GM12878 (cell line): Measurements from ENCODE around the gene GUCA1A. TPM values are rescaled to one million over a fixed set of nuclear protein-coding genes. Genes with fewer than 3 reads are reported as not detected.
A peak's percentile ranks its signal among the peaks of the same experiment; 100 is the strongest.

Experiments
- ATAC-seq: fragments of 200-7000 bp; cut with Tn5 transposase; 3 replicates; pipeline ENCODE4 v1.9.1; 2020; ENCODE audit warnings: mild to moderate bottlenecking, moderate library complexity
- BruUV-seq: library from RNA; stranded (reverse); fragments of 400-500 nt; replicated peaks from 2 replicates; lab custom pipeline; 2021; lab: Mats Ljungman, UMichigan
- CTCF ChIA-PET: fragments of 300-600 bp; sonication (Branson Sonifier 250); formaldehyde crosslinking; extraction: SDS; loops from one replicate; lab custom pipeline; 2021; ENCODE audit warnings: inconsistent platforms; lab: Yijun Ruan, JAX
- POLR2A ChIA-PET: fragments of 350-600 bp; formaldehyde crosslinking; extraction: SDS; loops from one replicate; lab custom pipeline; 2021; ENCODE audit warnings: inconsistent platforms; lab: Charles Lee
- RAD21 ChIA-PET: fragments of 300-600 bp; sonication (Branson Sonifier 250); formaldehyde crosslinking; loops from one replicate; lab custom pipeline; 2023; ENCODE audit warnings: antibody characterized with exemption; ENCODE audit not compliant: unreplicated experiment; lab: Charles Lee
- SMC1A ChIA-PET: fragments of 300-600 bp; sonication (Branson Sonifier 250); formaldehyde crosslinking; loops from one replicate; lab custom pipeline; 2023; ENCODE audit not compliant: unreplicated experiment, uncharacterized antibody; lab: Charles Lee
- DNase-seq: peaks from one replicate; pipeline ENCODE4 v3.0.0-alpha.2; 2011; ENCODE audit warnings: low read depth, low spot score
- FAIRE-seq: peaks from 3 replicates; lab custom pipeline; 2011; peaks lifted over from hg19 to GRCh38; lab: Jason Lieb, UNC
- H2AFZ ChIP-seq: 2 replicates; pipeline ENCODE4 v1.6.0; 2011; ENCODE audit warnings: low read depth, low read length, control low read depth; ENCODE audit not compliant: control insufficient read depth
- H3K27ac ChIP-seq: 2 replicates; pipeline ENCODE4 v1.5.1; 2011; ENCODE audit warnings: control low read depth; ENCODE audit not compliant: control insufficient read depth, insufficient read depth
- H3K27me3 ChIP-seq, 2 experiments: replicated peaks in 1 of 2; 2 replicates each; pipeline versions ENCODE4 v1.6.0 to v1.6.1; 2011; ENCODE audit warnings: low read length in 1 of 2; ENCODE audit not compliant: control insufficient read depth in 2 of 2, insufficient read depth in 2 of 2
- H3K36me3 ChIP-seq, 2 experiments: 2 replicates each; pipeline ENCODE4 v1.5.1; 2011; ENCODE audit warnings: low read length in 1 of 2; ENCODE audit not compliant: control insufficient read depth in 2 of 2, insufficient read depth in 2 of 2
- H3K4me1 ChIP-seq: 2 replicates; pipeline ENCODE4 v1.6.1; 2011; ENCODE audit warnings: mild to moderate bottlenecking, low read length, moderate library complexity, mixed read lengths; ENCODE audit not compliant: control insufficient read depth, insufficient read depth
- H3K4me2 ChIP-seq: 2 replicates; pipeline ENCODE4 v1.6.0; 2011; ENCODE audit warnings: control low read depth; ENCODE audit not compliant: control insufficient read depth, insufficient read depth
- H3K4me3 ChIP-seq: fragments of 200-600 bp; sonication (generic); 2 replicates; pipeline ENCODE4 v1.5.1; 2016
- H3K79me2 ChIP-seq: 2 replicates; pipeline ENCODE4 v1.6.0; 2011; ENCODE audit warnings: low read length; ENCODE audit not compliant: control insufficient read depth, insufficient read depth
- H3K9ac ChIP-seq: 2 replicates; pipeline ENCODE4 v1.8.0; 2011; ENCODE audit warnings: low read length, control low read depth, mixed read lengths; ENCODE audit not compliant: control insufficient read depth, insufficient read depth
- H3K9me3 ChIP-seq: replicated peaks from 3 replicates; pipeline ENCODE4 v1.5.1; 2011; ENCODE audit warnings: mild to moderate bottlenecking, low read length; ENCODE audit not compliant: control insufficient read depth, insufficient read depth
- H4K20me1 ChIP-seq: 2 replicates; pipeline ENCODE4 v1.6.0; 2011; ENCODE audit not compliant: control insufficient read depth, insufficient read depth
- ASH2L ChIP-seq: fragments of 300-600, 200-600 bp; sonication (generic); IDR thresholded peaks from 2 replicates; pipeline ENCODE4 v1.6.1; 2017; ENCODE audit warnings: low read depth, mild to moderate bottlenecking, borderline replicate concordance
- ATF3 ChIP-seq: IDR thresholded peaks from 2 replicates; pipeline ENCODE4 v1.6.1; 2011; ENCODE audit warnings: low read depth, mild to moderate bottlenecking, low read length, moderate library complexity, borderline replicate concordance; ENCODE audit errors: extremely low read depth
- BRCA1 ChIP-seq: IDR thresholded peaks from 2 replicates; pipeline ENCODE4 v1.6.1; 2011; ENCODE audit warnings: low read depth, low read length, improper control_type of control experiment
- CREB1 ChIP-seq: IDR thresholded peaks from 2 replicates; pipeline ENCODE4 v1.6.1; 2012; ENCODE audit warnings: low read depth, mild to moderate bottlenecking, inconsistent platforms
- EZH2 ChIP-seq: IDR thresholded peaks from 2 replicates; pipeline ENCODE4 v1.6.1; 2012; ENCODE audit warnings: low read depth, mild to moderate bottlenecking, control low read depth, inconsistent platforms, low read length, borderline replicate concordance; ENCODE audit not compliant: control insufficient read depth
- FOS ChIP-seq: IDR thresholded peaks from 3 replicates; pipeline ENCODE4 v1.6.1; 2011; ENCODE audit warnings: borderline replicate concordance; ENCODE audit not compliant: insufficient read length; ENCODE audit errors: extremely low read depth
- FOXK2 ChIP-seq: fragments of 450-650 bp; IDR thresholded peaks from 2 replicates; pipeline ENCODE4 v1.6.1; 2017; ENCODE audit warnings: mild to moderate bottlenecking, moderate library complexity
- IKZF1 ChIP-seq: fragments of 450-650 bp; conservative IDR thresholded peaks from 2 replicates; pipeline ENCODE4 v1.6.1; 2017; ENCODE audit warnings: antibody characterized with exemption, mild to moderate bottlenecking
- IKZF2 ChIP-seq, 2 experiments: fragments of 450-650 bp; IDR thresholded peaks; 2 replicates each; pipeline ENCODE4 v1.6.1; 2017; ENCODE audit warnings: mild to moderate bottlenecking in 2 of 2, moderate library complexity in 2 of 2
- JUNB ChIP-seq: IDR thresholded peaks from 2 replicates; pipeline ENCODE4 v1.6.1; 2016; ENCODE audit warnings: antibody characterized with exemption, mild to moderate bottlenecking
- MEF2A ChIP-seq: IDR thresholded peaks from 2 replicates; pipeline ENCODE4 v1.6.1; 2011; ENCODE audit warnings: low read depth, mild to moderate bottlenecking, low read length, moderate library complexity; ENCODE audit not compliant: insufficient read depth
- MXI1 ChIP-seq: fragments of 150-350 bp; IDR thresholded peaks from 2 replicates; pipeline ENCODE4 v1.6.1; 2011; ENCODE audit warnings: low read depth, mild to moderate bottlenecking, inconsistent platforms, low read length, improper control_type of control experiment
- RCOR1 ChIP-seq: conservative IDR thresholded peaks from 2 replicates; pipeline ENCODE4 v1.6.1; 2012; ENCODE audit warnings: low read depth, low read length, improper control_type of control experiment
- RELA ChIP-seq: fragments of 450-650 bp; IDR thresholded peaks from 2 replicates; pipeline ENCODE4 v1.8.0; 2014; ENCODE audit warnings: borderline replicate concordance; ENCODE audit not compliant: partially characterized antibody
- SIN3A ChIP-seq: IDR thresholded peaks from 2 replicates; pipeline ENCODE4 v1.6.1; 2012; ENCODE audit warnings: low read depth, low read length, improper control_type of control experiment
- STAT1 ChIP-seq: fragments of 450-650 bp; conservative IDR thresholded peaks from 2 replicates; pipeline ENCODE4 v1.6.1; 2014; ENCODE audit warnings: antibody characterized with exemption, mild to moderate bottlenecking
- SUZ12 ChIP-seq: fragments of 200-600 bp; sonication (generic); IDR thresholded peaks from one replicate; pipeline ENCODE4 v1.6.1; 2018; ENCODE audit warnings: antibody characterized with exemption, mild to moderate bottlenecking; ENCODE audit not compliant: unreplicated experiment
- TCF3 ChIP-seq: IDR thresholded peaks from 2 replicates; pipeline ENCODE4 v1.6.1; 2012; ENCODE audit warnings: low read depth, mild to moderate bottlenecking, low read length, borderline replicate concordance; ENCODE audit not compliant: insufficient read depth
- ZNF274 ChIP-seq: IDR thresholded peaks from one replicate; pipeline ENCODE4 v1.8.0; 2011; ENCODE audit not compliant: insufficient read length, insufficient read depth
- ZNF384 ChIP-seq: IDR thresholded peaks from 2 replicates; pipeline ENCODE4 v1.6.1; 2012; ENCODE audit warnings: low read depth, mild to moderate bottlenecking, low read length, improper control_type of control experiment, borderline replicate concordance
- ZSCAN29 ChIP-seq: fragments of 450-650 bp; IDR thresholded peaks from 2 replicates; pipeline ENCODE4 v1.6.1; 2017; ENCODE audit warnings: mild to moderate bottlenecking, moderate library complexity
- WGBS: methylation state at CpG from one replicate; pipeline ENCODE4 v1.1.6; 2016; ENCODE audit warnings: low lambda C conversion rate; ENCODE audit not compliant: insufficient replicate concordance, insufficient coverage; ENCODE audit errors: missing lambda C conversion rate; 5-methylcytosine and 5-hydroxymethylcytosine counted together
- in situ Hi-C: fragments of 300-500 bp; cut with MboI; formaldehyde crosslinking; loops from 9 replicates; pipeline ENCODE4 v1.14.3; 2018; ENCODE audit warnings: mixed read lengths
- intact Hi-C: fragments of 100-400 bp; cut with micrococcal nuclease; formaldehyde crosslinking; loops from one replicate; pipeline ENCODE4 v1.14.2; 2022; ENCODE audit not compliant: unreplicated experiment
- polyA plus RNA-seq, 11 experiments: library from polyadenylated mRNA; depleted of rRNA in 4 of 11; unstranded in 6 of 11; stranded (reverse) in 5 of 11; fragments of >200 nt; fragmentation: Nextera tagmentation in 4 of 11; fragmentation: Illumina TruSeq in 1 of 11; extraction: Ambion mirVana in 4 of 11; extraction: Trizol in 1 of 11; gene quantifications; 1 replicate in 1 of 11; 2 replicates in 10 of 11; pipeline versions ENCODE4 v1.2.1 to v1.2.3, GENCODE V29; 2011 to 2016; ENCODE audit warnings: inconsistent platforms in 2 of 11, missing spikeins in 2 of 11, low read depth in 1 of 11
- total RNA-seq, 4 experiments: library from RNA; depleted of rRNA in 3 of 4; stranded (reverse); fragments of >200 nt in 3 of 4; fragmentation: Illumina TruSeq in 1 of 4; extraction: Trizol in 1 of 4; gene quantifications; 2 replicates each; pipeline versions ENCODE4 v1.2.1 to v1.2.3, GENCODE V29; 2013 to 2021
- TF ChIP-seq, protein P1 (sequence below): IDR thresholded peaks from 2 replicates; pipeline ENCODE4 v1.6.1; 2012; ENCODE audit warnings: improper control_type of control experiment, low read depth, low read length; ENCODE audit not compliant: insufficient replicate concordance

Gene GUCA1A
- total and polyA plus RNA-seq, 10 of the 15 experiments (the other 5 are each of a cell fraction or from before 2014, with no cell fraction given), result not detected

GRCh38 chr6:42220807-42221206 lies 47.6 kb downstream of the GUCA1A start:
- Histone ChIP-seq H3K27me3 (no peaks in the 10 kb centered on the region), H3K9me3 (no peaks in the 10 kb centered on the region), H3K4me1 (peaks cover 3% of the 10 kb centered on the region; the same call in 1 of the 2 replicates), H3K27ac (no peak overlapping the region), H3K4me3 (no peak overlapping the region), H3K9ac (no peak overlapping the region), H4K20me1 (no peaks in the 10 kb centered on the region), H3K36me3 (no peaks in the 10 kb centered on the region), H3K79me2 (peaks cover 12% of the 10 kb centered on the region), H2AFZ (no peak overlapping the region), H3K4me2 (no peak overlapping the region)
- no TSS peak for BruUV-seq
- intact Hi-C loops (no loop called here), in situ Hi-C loops (no loop called here)
- RAD21 ChIA-PET, result no interaction called here
- ATAC-seq (no peak), FAIRE-seq (no peak)
- WGBS, result 17% methylated on average over 6 of the region's 6 CpGs
- CTCF ChIA-PET, result interaction anchor here (0.8 kb wide), 1 partner anchor 327 kb away, joined by 3 read pairs; no protein-coding TSS in a partner anchor
- POLR2A ChIA-PET, result no interaction called here
- TF ChIP-seq IKZF2 (IDR thresholded peaks at IDR 0.05), result peak in 1 of 2 experiments; percentile 35; a peak in 1 of 4 replicates
- TF ChIP-seq ASH2L, result no peak
- TF ChIP-seq BRCA1, result no peak
- TF ChIP-seq IKZF1, result peak; percentile 47; the same call in 1 of the 2 replicates
- TF ChIP-seq FOXK2, result no peak
- no peak for TF ChIP-seq JUNB
- TF ChIP-seq MEF2A, result no peak
- TF ChIP-seq SIN3A, result no peak
- no peak for TF ChIP-seq FOS
- no peak for TF ChIP-seq SUZ12
- TF ChIP-seq MXI1, result no peak
- no peak for TF ChIP-seq EZH2
- TF ChIP-seq RCOR1, result no peak
- TF ChIP-seq CREB1, result no peak
- TF ChIP-seq ATF3, result no peak
- TF ChIP-seq, protein P1, sequence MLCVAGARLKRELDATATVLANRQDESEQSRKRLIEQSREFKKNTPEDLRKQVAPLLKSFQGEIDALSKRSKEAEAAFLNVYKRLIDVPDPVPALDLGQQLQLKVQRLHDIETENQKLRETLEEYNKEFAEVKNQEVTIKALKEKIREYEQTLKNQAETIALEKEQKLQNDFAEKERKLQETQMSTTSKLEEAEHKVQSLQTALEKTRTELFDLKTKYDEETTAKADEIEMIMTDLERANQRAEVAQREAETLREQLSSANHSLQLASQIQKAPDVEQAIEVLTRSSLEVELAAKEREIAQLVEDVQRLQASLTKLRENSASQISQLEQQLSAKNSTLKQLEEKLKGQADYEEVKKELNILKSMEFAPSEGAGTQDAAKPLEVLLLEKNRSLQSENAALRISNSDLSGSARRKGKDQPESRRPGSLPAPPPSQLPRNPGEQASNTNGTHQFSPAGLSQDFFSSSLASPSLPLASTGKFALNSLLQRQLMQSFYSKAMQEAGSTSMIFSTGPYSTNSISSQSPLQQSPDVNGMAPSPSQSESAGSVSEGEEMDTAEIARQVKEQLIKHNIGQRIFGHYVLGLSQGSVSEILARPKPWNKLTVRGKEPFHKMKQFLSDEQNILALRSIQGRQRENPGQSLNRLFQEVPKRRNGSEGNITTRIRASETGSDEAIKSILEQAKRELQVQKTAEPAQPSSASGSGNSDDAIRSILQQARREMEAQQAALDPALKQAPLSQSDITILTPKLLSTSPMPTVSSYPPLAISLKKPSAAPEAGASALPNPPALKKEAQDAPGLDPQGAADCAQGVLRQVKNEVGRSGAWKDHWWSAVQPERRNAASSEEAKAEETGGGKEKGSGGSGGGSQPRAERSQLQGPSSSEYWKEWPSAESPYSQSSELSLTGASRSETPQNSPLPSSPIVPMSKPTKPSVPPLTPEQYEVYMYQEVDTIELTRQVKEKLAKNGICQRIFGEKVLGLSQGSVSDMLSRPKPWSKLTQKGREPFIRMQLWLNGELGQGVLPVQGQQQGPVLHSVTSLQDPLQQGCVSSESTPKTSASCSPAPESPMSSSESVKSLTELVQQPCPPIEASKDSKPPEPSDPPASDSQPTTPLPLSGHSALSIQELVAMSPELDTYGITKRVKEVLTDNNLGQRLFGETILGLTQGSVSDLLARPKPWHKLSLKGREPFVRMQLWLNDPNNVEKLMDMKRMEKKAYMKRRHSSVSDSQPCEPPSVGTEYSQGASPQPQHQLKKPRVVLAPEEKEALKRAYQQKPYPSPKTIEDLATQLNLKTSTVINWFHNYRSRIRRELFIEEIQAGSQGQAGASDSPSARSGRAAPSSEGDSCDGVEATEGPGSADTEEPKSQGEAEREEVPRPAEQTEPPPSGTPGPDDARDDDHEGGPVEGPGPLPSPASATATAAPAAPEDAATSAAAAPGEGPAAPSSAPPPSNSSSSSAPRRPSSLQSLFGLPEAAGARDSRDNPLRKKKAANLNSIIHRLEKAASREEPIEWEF, result no peak
- TF ChIP-seq RELA, result peak; percentile 79
- TF ChIP-seq TCF3, result no peak
- no peak for TF ChIP-seq ZSCAN29
- no peak for TF ChIP-seq ZNF274
- TF ChIP-seq STAT1, result no peak
- TF ChIP-seq ZNF384, result no peak
- TF ChIP-seq, all 136 proteins: peak for 3
- no peak for DNase-seq
- SMC1A ChIA-PET, result no interaction called here
